NOMO-1 treated with dmso at 0.1 percent for 144 hours (cell line): Measurements from ENCODE around the gene NECAB3.
"Not testable (repeated sequence)": the region's sequence is repeated elsewhere in the genome, so short reads cannot be mapped to it uniquely, and the experiment has no call there.

Experiments used
- DNase-seq: peaks from one replicate; lab custom pipeline; 2025; ENCODE audit not compliant: unreplicated experiment; lab: John Stamatoyannopoulos, UW

The NECAB3 gene

DNA sequence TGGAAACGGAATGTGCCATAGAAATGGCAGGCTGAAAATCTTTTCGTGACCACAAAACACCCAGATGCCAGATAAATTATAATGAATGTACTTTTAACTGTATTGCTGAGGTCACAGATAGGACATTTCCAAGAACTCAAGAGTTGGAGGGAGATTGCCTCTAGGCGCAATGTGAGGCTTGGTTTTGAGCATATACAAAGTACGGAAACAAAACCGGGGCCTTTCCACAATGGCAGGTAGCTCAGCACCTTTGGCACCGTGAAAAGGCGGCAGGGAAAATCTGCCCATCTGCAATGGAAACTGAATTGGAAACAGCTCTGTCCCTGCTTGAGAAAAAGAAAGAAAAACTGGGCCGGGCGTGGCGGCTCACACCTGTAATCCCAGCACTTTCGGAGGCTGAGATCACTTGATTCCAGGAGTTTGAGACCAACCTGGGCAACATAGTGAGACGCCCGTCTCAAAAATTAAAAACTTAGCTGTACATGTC is 22.6 kb downstream of the NECAB3 start:
- DNase-seq, result no peak

DNA sequence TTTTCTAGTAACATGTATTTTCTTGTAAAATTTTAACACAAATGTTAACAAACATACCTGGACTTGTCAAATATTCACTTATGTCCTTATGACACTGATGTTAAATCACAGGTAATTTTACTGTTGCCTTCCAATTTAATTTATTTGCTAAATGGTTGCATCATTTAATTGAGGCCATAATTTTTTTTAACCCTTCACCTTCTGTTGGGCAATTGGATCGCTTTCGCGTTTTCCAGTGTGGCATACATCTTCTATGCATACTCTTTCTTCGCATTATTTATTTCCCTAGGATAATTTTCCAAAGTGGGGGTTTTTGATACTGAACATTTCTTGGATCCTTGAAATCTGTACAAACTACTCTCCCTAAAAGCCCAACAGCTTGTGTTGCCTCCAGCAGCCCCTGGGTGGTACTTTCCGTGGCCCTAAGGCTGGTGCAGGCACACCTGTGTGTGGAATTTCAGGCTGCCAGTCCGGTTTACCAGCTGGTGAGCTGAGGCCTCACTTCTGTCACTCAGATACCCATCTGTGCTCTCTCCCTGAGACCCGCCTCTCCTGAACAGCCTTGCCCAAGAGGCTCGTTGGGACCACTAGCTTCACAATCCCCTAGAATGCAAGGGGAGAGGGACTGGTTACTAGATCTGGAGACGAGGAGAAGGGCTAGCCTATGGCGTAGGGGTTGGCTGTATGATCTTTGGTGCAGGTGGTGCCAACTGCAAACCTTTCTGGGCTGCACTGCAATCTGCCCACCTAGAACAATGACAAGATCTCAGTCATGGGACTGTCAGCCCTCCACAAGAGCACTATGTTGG is 23.3 kb downstream of the NECAB3 start:
- DNase-seq, result no peak

DNA sequence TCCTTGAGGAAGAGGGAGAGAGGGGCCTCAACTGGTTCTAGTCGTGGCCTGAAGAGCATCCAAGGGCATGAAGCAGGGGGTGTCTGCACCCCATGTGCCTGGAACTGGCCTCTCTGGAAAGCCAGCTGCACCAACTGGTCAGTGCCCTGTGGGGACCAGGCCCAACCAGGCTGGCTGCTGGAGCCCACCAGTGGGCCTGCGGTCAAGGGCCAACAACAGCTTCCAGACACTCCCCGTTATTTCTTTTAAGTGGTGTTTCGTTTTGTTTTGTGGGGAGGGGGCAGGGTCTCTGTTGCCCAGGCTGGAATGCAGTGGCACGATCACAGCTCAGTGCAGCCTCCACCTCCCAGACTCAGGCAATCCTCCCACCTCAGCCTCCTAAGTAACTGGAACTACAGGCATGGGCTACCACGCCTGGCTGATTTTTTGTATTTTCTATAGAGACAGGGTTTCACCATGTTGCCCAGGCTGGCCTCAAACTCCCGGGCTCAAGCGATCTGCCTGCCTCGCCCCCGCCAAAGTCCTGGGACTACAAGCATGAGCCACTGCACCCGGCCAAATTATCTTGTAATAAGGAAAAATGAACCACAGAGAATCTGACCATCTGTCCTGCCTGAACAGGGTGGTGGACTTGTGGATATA is 24.0 kb downstream of the NECAB3 start:
- DNase-seq, result no peak

DNA sequence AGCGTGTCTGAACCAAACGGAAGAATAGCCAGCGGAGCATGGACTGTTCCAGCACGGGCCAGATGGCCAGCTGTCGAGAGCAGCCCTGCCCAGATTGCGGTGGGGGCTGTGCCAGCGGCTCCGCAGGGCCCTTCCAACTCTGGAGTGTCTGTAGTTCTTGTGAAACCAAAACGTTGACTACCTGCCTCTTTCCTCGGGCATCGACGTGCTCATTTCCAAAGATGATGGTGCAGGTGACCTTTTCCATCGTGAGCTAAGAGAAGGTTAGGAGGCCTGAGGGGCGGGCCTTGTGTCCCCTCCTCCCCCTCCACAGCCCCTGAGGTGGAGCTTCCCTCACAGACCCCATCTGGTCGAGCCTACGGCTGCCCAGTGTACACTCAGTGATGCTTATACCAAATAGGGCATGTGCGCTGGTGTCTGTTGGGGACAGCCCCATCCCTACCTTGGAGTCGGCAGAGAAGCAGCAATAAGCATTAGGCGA is 25.0 kb downstream of the NECAB3 start:
- DNase-seq, result no peak

DNA sequence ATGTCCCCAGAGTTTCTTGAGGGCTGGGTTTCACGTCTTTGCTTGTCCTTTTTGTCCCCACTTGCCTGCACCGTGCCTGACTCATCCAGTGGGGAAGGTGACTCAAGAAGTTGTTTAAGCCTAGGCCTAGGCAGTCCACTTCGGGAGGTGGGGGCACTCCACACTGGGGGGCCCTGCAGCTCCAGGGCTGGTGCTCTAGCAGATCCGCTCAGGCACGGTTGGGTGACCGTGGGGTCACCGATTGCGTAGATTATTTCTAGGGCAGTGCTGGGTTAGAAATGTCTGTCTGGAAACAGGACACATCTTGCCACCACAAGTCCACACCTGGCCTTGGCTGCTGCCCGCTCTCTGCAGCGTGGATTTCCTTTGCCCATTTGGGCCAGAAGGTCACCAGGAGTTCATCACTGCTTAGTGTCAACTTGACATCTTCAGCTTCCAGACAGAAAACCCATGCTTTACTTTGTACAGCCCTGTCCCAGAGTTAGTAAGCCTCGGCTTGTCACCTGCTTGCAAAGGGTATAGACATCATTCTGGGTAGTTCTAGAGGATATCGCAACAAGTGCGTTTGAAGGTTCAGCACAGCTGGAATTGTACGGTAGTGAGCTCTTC is 25.7 kb downstream of the NECAB3 start:
- DNase-seq, result no peak

DNA sequence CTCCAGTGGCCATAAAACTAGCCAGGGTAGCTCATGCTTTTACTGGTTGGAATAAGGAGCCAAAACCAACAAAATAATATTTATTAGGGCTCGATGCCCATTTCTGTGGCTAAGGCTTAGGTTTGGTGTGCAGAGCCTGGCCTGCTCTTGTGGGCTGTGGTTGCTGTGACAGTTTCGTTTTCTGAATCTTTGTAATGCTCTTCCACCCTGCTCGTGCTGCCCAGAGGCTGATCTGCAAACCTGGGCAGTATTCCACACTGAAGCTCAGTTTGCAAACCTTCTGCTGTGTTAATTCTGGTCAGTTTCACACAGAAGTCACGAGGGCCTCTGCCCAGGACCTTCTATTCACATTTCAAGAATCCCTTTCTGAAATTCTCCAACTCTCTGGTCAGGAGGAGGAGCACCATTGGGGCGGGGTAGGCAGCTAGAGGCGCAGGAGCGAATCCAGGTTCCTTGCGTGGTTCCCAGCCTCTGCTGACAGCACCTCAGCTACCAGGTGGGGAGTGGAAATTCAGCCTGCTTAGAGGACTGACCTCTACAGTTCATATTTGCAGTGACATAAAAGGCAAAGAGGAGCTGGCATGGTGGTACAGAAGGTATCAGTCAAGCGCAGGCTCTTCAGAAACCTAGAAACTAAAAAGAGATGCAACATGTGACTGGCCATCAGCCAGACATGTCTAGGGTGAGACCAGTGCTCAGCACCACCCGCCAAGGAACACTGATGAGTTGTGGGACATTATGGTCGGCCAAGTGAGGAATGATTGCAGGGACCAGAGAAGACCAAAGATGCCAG is 26.4 kb downstream of the NECAB3 start:
- DNase-seq, result no peak

DNA sequence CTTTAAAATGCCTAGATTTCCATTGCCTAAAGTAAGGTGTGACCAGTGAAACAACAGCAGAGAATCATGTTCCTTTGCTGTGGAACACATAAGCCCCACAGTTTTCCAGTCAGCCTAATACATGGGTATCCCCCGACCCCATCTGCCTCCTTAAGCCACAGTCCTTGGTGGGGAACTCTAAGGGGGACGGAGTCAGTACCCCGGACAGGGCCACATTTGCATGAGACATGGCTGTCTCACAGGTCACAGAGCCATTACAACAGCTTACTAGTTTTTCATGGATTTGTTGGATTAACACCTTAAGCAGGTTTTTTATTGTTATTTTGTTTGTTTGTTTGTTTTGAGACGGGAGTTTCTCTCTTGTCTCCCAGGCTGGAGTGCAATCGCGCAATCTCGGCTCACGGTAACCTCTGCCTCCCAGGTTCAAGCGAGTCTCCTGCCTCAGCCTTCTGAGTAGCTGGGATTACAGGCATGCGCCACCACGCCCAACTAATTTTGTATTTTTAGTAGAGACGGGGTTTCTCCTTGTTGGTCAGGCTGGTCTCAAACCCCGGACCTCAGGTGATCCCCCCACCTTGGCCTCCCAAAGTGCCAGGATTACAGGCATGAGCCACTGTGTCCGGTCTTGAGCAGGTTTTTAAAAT is 27.1 kb downstream of the NECAB3 start:
- DNase-seq, result not testable (repeated sequence)

DNA sequence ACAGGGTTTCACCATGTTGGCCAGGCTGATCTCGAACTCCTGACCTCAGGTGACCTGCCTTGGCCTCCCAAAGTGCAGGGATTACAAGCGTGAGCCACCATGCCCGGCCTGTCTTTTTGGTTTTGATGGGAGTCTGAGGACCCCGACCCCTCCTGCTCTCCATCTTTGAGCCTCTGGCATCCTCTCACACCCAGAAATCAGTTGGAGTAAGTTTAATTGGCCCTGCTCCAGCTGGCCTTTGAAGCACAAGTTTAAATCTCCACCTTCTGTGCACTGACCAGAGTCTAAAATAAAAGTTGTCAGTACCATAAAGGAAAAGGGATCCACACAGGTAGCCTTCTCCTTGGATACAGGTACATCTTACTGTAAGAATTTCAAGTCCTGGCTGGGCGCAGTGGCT is 28.0 kb downstream of the NECAB3 start:
- no peak for DNase-seq

DNA sequence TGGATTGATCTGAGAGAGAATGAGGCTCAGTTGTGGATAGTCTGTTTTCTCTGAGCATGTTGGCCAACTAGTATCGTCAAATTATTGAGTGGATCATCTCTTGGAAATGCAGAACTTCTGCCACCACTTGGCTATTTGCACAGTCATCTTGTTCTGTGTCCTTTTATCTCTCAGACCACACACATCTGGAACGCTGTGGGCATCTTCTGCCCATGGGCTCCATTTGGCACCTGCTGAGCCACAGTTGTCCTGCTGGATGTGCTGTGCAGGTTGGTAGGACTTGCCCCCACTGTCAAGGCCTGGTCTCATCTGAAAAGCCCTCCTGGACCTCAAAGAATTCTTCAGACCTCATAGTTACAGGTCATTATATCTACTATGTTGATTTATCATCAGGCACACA is 28.8 kb downstream of the NECAB3 start:
- no peak for DNase-seq

DNA sequence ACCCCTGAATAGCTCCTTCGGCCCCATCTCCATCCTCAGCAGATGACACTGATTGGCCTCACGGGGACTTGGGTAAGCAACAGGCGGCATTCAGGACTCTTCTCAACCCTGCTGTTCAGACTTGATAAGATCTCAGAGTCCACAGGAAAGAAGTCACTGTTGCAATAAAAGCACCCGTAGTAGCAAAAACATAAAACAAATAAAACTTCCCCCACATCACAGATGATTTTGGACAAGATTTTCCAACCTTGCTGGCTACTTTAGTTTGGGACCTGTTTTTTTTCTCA is 29.2 kb downstream of the NECAB3 start:
- DNase-seq, result no peak

DNA sequence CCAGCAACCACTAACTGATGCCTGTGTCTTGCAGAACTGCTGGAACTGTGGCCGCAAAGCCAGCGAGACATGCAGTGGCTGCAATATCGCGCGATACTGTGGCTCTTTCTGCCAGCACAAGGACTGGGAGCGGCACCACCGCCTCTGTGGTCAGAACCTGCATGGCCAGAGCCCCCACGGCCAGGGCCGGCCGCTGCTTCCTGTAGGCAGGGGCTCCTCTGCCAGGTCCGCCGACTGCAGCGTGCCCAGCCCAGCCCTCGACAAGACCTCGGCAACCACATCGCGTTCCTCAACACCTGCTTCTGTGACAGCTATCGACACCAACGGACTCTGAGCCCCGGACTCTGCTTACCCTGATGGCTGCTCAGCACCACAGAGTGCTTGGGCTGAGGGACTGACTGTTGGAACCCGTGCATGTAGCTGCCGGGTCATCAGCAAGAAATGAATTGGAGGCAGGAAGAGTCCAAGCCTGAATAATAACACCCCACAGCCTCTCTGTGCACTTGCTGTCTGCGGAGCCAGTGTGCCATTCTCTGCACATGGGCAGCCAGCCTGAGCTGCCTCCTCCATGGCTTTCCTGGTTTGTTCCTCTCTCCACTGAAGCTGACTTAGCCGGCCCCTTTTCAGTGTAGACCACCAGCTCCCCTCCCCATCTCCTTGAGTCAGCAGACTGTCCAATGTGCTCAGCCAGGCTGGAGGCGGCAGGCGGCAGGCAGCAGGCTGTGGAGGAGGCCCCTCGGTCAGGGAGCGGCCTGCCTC is 29.7 kb downstream of the NECAB3 start:
- DNase-seq, result no peak

DNA sequence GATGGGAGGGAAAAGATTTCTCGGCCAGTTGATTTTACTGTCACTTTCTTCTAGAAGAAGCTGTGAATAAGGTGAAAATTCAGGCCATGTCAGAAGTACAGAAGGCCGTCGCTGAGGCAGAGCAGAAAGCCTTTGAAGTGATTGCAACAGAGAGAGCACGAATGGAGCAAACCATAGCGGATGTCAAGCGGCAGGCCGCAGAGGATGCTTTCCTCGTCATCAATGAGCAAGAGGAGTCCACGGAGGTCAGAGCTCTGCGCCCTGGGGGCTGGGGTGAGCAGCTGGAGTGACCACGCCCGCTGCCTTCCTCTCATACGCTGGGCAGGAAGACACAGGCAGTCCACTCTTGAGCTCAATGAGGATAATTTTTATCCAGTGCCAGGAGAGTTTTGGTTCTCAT is 33.9 kb downstream of the NECAB3 start:
- no peak for DNase-seq

DNA sequence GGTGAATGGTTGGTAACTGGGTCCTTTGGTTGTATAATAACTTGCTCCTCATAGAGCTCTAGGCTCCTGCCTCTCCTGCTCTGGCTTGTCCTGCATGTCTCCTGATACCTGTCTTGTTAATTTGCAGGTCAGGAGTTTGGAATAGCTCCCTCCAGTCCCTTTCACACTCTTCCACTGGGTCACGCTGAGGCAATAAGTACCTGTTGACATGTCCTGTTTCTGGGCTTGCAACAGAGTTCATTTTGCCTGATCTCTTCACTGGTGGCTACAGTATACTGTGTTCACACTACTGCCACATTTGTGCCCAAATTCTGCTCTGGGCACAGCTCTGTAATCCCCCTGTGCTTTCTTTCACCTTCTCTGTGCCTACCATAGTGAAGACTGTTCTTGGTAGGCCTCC is 37.5 kb downstream of the NECAB3 start:
- no peak for DNase-seq

DNA sequence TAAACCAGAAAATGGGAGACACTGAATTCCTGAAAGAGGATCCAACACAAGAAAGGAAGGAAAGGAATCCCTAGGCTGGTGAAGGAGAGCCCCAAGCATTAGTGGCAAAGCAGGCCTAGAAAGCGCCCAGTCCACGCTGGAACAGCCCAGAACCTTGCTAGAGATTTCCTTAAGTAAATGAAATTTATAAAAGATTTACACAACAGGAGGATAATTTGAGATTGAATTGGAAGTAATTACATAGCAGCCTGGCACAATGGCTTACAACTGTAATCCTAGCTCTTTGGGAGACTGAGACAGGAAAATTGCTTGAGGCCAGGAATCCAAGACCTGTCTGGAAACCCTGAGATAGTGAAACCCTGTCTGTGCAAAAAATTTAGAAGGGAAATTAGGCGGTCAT is 38.9 kb downstream of the NECAB3 start:
- DNase-seq, result no peak

DNA sequence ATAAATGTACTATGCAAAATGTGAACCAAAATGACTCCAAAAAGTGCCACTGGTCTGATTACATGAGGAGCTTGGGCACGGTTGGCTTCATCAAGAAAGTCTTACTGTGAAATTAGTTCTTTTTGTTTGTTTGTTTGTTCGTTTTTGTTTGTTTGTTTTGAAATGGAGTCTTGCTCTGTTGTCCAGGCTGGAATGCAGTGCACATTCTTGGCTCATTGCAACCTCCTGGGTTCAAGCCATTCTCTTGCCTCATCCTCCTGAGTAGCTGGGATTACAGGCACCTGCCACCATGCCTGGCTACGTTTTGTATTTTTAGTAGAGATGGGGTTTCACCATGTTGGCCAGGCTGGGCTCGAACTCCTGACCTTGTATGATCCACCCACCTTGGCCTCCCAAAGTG is 42.3 kb downstream of the NECAB3 start:
- DNase-seq, result not testable (repeated sequence)

DNA sequence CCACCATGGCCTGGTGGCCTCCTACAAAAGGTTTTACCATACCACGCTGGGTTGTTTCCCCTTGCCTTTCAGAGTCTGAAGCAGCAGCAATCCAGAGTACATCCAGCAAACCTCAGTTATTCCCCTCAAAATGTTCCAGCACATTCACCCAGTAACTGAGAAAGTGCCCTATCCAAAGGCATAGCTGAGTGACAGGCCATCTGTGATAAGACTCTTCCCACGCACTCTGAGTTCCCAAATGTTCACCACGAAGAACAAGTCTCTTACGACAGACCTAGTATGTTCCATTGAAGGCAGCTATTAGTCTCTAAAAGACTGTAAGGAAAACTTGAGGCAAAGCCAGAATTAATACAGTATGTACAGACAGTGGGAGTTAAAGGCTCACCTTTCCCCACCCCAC is 43.7 kb downstream of the NECAB3 start:
- DNase-seq, result no peak

DNA sequence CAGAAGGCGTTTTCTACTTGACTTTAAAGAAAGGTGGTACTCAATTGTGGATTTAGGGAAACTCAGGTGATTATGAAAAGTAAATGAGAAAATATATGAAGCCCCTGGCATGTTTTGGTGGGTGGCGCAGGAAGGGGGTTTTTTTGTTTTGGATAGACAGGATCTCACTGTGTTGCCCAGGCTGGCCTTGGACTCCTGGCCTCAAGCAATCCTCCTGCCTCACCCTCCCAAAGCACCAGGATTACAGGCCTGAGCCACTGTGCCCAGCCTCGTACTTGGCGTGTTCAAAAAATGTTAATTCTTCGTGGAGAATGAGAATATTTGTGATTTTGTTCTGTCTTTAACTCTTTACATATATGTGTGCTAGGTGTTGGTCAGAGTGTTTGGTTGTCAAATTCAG is 44.2 kb downstream of the NECAB3 start:
- DNase-seq, result no peak

DNA sequence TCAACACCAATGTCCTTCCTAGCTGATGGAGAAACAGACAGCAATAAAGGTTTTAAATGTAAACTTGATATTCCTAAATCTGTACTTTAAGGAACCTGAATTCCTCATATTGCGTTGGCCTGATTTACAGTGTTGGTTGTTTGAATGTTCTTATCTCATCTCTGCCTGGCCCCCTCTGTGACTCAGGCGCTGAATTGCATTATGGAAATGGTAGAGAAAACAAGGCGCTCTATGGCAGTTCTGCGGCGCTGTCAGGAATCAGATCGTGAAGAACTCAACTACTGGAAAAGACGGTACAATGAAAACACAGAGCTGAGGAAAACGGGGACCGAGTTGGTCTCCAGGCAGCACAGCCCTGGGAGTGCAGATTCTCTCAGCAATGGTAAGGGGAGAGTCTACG is 44.7 kb downstream of the NECAB3 start:
- DNase-seq, result no peak

DNA sequence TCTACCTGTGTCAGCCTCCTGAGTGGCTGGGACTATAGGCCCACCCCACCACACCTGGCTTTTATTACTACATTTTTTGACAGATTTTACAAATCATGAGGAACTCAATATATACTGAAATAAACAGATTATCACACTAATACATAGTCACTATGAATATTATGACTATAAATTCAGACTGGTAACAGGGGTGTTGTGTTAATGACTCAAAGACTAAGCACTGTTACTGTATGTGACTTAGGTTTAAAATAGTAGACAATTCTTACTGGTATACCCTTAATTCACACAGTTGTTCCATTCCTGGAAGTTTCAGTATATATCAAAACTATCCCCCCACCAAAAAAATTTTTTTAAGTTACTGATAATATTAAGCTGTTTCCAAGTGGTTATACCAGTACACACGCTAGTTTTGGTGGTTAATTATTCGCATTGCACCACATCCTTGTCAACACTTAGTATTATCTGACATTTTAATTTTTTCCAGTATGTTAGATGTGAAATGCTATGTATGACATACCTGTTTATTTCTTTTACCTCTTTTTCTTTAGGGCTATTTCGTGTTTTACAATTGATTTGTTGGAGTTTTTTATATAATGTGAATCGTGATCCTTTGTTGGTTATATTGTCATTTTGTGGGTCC is 46.5 kb downstream of the NECAB3 start:
- DNase-seq, result no peak

DNA sequence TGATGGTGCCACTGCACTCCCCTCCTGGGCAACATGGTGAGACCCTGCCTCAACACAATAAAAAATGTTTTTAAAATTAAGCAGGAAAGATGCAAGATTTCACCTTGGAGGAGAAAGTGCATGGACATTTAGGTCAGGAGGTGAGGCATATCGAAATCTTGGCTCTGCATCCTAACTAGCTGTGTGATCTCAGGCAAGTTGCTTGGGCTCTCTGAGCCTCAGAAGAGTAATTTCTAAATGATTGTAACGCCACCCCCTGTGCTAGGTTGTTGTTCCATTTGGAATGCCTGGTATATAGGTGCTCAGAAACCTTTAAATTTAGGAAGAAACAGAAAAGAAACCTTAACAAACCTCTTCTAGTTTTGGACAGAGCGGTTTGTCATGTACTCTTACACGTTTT is 48.0 kb downstream of the NECAB3 start:
- DNase-seq, result no peak
